Endothelial cell of umbilical vein (primary cell): ENCODE results near the gene HSPB6. TPM values are rescaled to one million over a fixed set of nuclear protein-coding genes. Genes with fewer than 3 reads are reported as not detected.

Experiments
- BruUV-seq: library from RNA; stranded (reverse); fragments of 400-500 nt; replicated peaks from 2 replicates; lab custom pipeline; 2021; lab: Mats Ljungman, UMichigan
- CTCF ChIA-PET: fragments of 300-600, 350-600 bp; sonication (Branson Sonifier 250); formaldehyde crosslinking; loops from one replicate; lab custom pipeline; 2021; ENCODE audit warnings: antibody characterized with exemption, inconsistent platforms; lab: Charles Lee
- POLR2A ChIA-PET: fragments of 300-600, 350-600 bp; sonication (Branson Sonifier 250); formaldehyde crosslinking; loops from one replicate; lab custom pipeline; 2021; ENCODE audit warnings: antibody characterized with exemption, inconsistent platforms; lab: Charles Lee
- DNase-seq: peaks from one replicate; pipeline ENCODE4 v3.0.0-alpha.2; 2011; ENCODE audit warnings: low read depth, low spot score
- FAIRE-seq: peaks from 2 replicates; lab custom pipeline; 2011; peaks lifted over from hg19 to GRCh38; lab: Jason Lieb, UNC
- H2AFZ ChIP-seq: 2 replicates; pipeline ENCODE4 v1.6.0; 2012; ENCODE audit warnings: low read depth, low read length, control low read depth, inconsistent platforms
- H3K27ac ChIP-seq: 2 replicates; pipeline ENCODE4 v1.5.1; 2011; ENCODE audit warnings: low read depth, mild to moderate bottlenecking, control low read depth, low read length, moderate library complexity; ENCODE audit not compliant: insufficient read depth
- H3K27me3 ChIP-seq, 2 experiments: 2 replicates each; pipeline versions ENCODE4 v1.6.0 to v1.6.1; 2011; ENCODE audit warnings: low read length in 2 of 2, mixed read lengths in 1 of 2; ENCODE audit not compliant: control insufficient read depth in 2 of 2, insufficient read depth in 2 of 2
- H3K36me3 ChIP-seq, 2 experiments: 2 replicates in 1 of 2; 3 replicates in 1 of 2; pipeline ENCODE4 v1.5.1; 2011; ENCODE audit warnings: low read length in 2 of 2, mild to moderate bottlenecking in 1 of 2, moderate library complexity in 1 of 2; ENCODE audit not compliant: control insufficient read depth in 2 of 2, insufficient read depth in 2 of 2; ENCODE audit errors: extremely low read depth in 1 of 2
- H3K4me1 ChIP-seq: 3 replicates; pipeline ENCODE4 v1.5.1; 2011; ENCODE audit warnings: mild to moderate bottlenecking, low read length; ENCODE audit not compliant: control insufficient read depth, insufficient read depth; ENCODE audit errors: extremely low read depth
- H3K4me2 ChIP-seq: 2 replicates; pipeline ENCODE4 v1.6.1; 2011; ENCODE audit warnings: low read length, control low read depth, mixed read lengths; ENCODE audit not compliant: insufficient read depth
- H3K4me3 ChIP-seq, 3 experiments: fragments of 200-600 bp in 1 of 3; sonication (generic), shearing (Covaris generic) in 1 of 3; replicated peaks in 1 of 3; 2 replicates each; pipeline ENCODE4 v1.5.1; 2011 to 2016; ENCODE audit warnings: control low read depth in 3 of 3, low read length in 3 of 3, mild to moderate bottlenecking in 2 of 3, inconsistent platforms in 1 of 3, low read depth in 1 of 3, moderate library complexity in 1 of 3; ENCODE audit not compliant: insufficient read depth in 1 of 3
- H3K79me2 ChIP-seq: 2 replicates; pipeline ENCODE4 v1.6.0; 2012; ENCODE audit warnings: low read length, inconsistent platforms; ENCODE audit not compliant: control insufficient read depth, insufficient read depth
- H3K9ac ChIP-seq: replicated peaks from 2 replicates; pipeline ENCODE3; 2011; ENCODE audit warnings: low read length, control low read depth; ENCODE audit not compliant: insufficient read depth; ENCODE audit errors: extremely low read depth
- H3K9me1 ChIP-seq: replicated peaks from 3 replicates; pipeline ENCODE4 v1.6.0; 2011; ENCODE audit warnings: mild to moderate bottlenecking, low read length; ENCODE audit not compliant: control insufficient read depth, insufficient read depth; ENCODE audit errors: extremely low read depth
- H3K9me3 ChIP-seq: replicated peaks from 2 replicates; pipeline ENCODE4 v1.5.1; 2012; ENCODE audit warnings: low read length, inconsistent platforms; ENCODE audit not compliant: control insufficient read depth, insufficient read depth
- H4K20me1 ChIP-seq: replicated peaks from 2 replicates; pipeline ENCODE3; 2011; ENCODE audit warnings: mild to moderate bottlenecking, low read length; ENCODE audit not compliant: control insufficient read depth, insufficient read depth; ENCODE audit errors: extremely low read depth
- EZH2 ChIP-seq: IDR thresholded peaks from 2 replicates; pipeline ENCODE4 v1.6.1; 2012; ENCODE audit warnings: borderline replicate concordance, low read depth, mild to moderate bottlenecking, moderate library complexity, low read length, inconsistent platforms; ENCODE audit not compliant: severe bottlenecking
- FOS ChIP-seq: IDR thresholded peaks from 2 replicates; pipeline ENCODE4 v1.6.1; 2011; ENCODE audit warnings: mild to moderate bottlenecking, low read length, moderate library complexity, borderline replicate concordance; ENCODE audit not compliant: insufficient read depth
- GATA2 ChIP-seq: IDR thresholded peaks from 2 replicates; pipeline ENCODE4 v1.7.0; 2011; ENCODE audit warnings: low read depth, mild to moderate bottlenecking, moderate library complexity, mixed read lengths, low read length; ENCODE audit not compliant: insufficient read length, insufficient read depth
- JUN ChIP-seq: IDR thresholded peaks from 2 replicates; pipeline ENCODE4 v1.6.1; 2011; ENCODE audit warnings: borderline replicate concordance, low read depth; ENCODE audit not compliant: insufficient read length, insufficient read depth
- MYC ChIP-seq: IDR thresholded peaks from one replicate; pipeline ENCODE4 v1.6.1; 2011; ENCODE audit warnings: mild to moderate bottlenecking, low read depth, low read length
- POLR2A ChIP-seq: IDR thresholded peaks from 2 replicates; pipeline ENCODE4 v1.6.1; 2012; ENCODE audit warnings: low read depth, mild to moderate bottlenecking, control low read depth, low read length
- POLR2AphosphoS5 ChIP-seq: IDR thresholded peaks from 2 replicates; pipeline ENCODE4 v1.6.1; 2012; ENCODE audit warnings: low read depth, mild to moderate bottlenecking, control low read depth, low read length, moderate library complexity; ENCODE audit not compliant: insufficient read depth
- dilution Hi-C: fragments of 300-500 bp; cut with MboI; formaldehyde crosslinking; loops from one replicate; pipeline ENCODE4 v1.15.0; 2019; ENCODE audit warnings: low sequenced_read_pairs; ENCODE audit not compliant: extremely low pct_ligation_motif_present
- intact Hi-C: fragments of 100-400 bp; cut with micrococcal nuclease; formaldehyde crosslinking; loops from one replicate; pipeline ENCODE4 v1.10.0; 2022
- polyA plus RNA-seq, 4 experiments: library from polyadenylated mRNA; depleted of rRNA in 3 of 4; stranded (reverse) in 3 of 4; unstranded in 1 of 4; fragments of >200 nt; gene quantifications; 2 replicates each; pipeline versions ENCODE4 v1.2.1 to v1.2.3, GENCODE V29; 2011 to 2012; ENCODE audit warnings: missing spikeins in 1 of 4
- total RNA-seq: library from RNA; stranded (reverse); gene quantifications from 2 replicates; pipeline ENCODE4 v1.2.3, GENCODE V29; 2021
- TF ChIP-seq, protein P1 (sequence below): IDR thresholded peaks from 2 replicates; pipeline ENCODE4 v1.6.1; 2011; ENCODE audit not compliant: insufficient read depth, insufficient read length
- TF ChIP-seq, protein P2 (sequence below), 2 donors: IDR thresholded peaks; 1 replicate in 1 of 2; 2 replicates in 1 of 2; pipeline ENCODE4 v1.5.1; 2011; ENCODE audit warnings: low read length in 2 of 2, mild to moderate bottlenecking in 2 of 2, moderate library complexity in 2 of 2, control low read depth in 1 of 2, inconsistent platforms in 1 of 2, low read depth in 1 of 2; ENCODE audit not compliant: insufficient read depth in 1 of 2; ENCODE audit errors: extremely low read depth in 1 of 2

Gene HSPB6
- total and polyA plus RNA-seq, 2 donors (not counting 3 experiments of a cell fraction or from before 2014, with no cell fraction given): 3.4 to 6.2 TPM

DNA sequence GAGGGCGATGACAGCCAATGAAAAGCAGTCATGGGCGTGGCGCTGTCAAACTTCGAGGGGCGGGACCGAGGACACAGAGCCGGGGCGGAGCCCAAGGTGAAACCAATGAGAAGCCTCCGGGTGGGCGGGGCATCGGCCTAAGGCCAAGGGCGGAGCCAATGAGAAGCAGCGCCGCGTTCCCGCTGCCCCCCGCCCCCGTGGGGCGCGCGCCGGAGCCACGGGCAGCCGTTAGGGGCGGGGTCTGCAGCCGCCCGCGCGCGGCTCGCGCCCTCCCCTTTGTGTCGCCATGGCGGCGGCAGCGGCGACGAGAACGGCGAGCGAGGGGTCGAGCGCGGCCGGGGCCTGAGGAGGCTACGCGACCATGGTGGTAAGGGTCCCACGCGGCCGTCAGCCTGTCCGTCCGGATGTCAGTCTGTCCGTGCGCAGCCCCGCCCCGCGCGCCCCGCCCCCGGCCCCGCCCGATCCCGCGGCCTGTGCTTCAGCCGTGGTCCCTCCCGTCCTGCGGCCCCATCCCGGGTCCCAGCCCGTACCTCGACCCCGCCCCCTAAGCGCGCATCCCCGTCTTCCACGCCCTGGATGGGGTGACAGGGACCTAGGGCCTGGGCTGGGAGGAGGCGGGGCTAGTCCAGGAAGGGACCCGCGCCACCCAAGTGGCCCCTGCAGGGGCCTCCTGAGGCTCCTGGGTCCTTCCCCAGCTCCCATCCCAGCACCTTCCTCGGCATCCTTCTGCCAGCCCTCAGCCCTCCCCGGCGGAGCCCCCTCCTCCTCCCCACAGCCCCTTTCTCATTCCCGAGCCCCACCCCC, 18.7 kb upstream of the HSPB6 start, which contains the start of gene ARHGAP33:
TSS of gene ARHGAP33 (plus strand) at position 267 of the 804 bp plus-strand sequence. CDS start at position 362, 95 bp downstream.
- no peaks in the 10 kb centered on the region for H3K9me3 ChIP-seq
- peak within 1 kb of the TSS; percentile 12 for H3K9ac ChIP-seq
- BruUV-seq: no TSS peak
- intact Hi-C loops (loop anchor here (1.0 kb wide), 2 partner anchors 17 to 156 kb away; partner anchors contain the start of gene PROSER3), dilution Hi-C loops (no loop called here)
- H3K27ac ChIP-seq: no peak within 1 kb of the TSS
- H3K9me1 ChIP-seq: no peaks in the 10 kb centered on the region
- DNase-seq (peak; percentile 97), FAIRE-seq (peak; percentile 98)
- H3K27me3 ChIP-seq: no peaks in the 10 kb centered on the region
- H3K4me3 ChIP-seq: peak within 1 kb of the TSS; percentile 46 to 63 (median 57)
- peak within 1 kb of the TSS; percentile 80 for H2AFZ ChIP-seq
- no peaks in the 10 kb centered on the region for H3K79me2 ChIP-seq
- TF ChIP-seq FOS (no peak), JUN (no peak), POLR2A (no peak), GATA2 (no peak), POLR2AphosphoS5 (peak; percentile 64), EZH2 (no peak)
- peaks cover 0 to 2% of the 10 kb centered on the region in 2 experiments for H3K36me3 ChIP-seq
- peak within 1 kb of the TSS; percentile 72 for H3K4me2 ChIP-seq
- POLR2A ChIA-PET: no interaction called here
- H3K4me1 ChIP-seq: peaks cover 4% of the 10 kb centered on the region
- no peaks in the 10 kb centered on the region for H4K20me1 ChIP-seq
- CTCF ChIA-PET: interaction anchor here (0.6 kb wide), 1 partner anchor 18 kb away, joined by 3 read pairs; no protein-coding TSS in a partner anchor

DNA sequence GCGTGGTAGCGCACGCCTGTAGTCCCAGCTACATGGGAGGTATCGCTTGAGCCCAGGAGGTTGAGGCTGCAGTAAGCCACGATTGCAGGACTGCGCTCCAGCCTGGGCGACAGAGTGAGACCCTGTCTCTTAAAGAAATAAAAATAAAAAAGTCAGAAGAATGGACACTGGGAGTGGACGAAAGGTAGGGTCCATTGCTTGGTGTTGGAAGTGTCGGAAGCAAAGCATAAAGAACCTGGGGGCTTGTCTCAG, 18.1 kb upstream of the HSPB6 start:
- Histone ChIP-seq H3K4me3 (peak overlapping the region in 1 of 3 experiments; percentile 63), H3K36me3 (peaks cover 0 to 2% of the 10 kb centered on the region in 2 experiments), H3K4me2 (peak overlapping the region; percentile 72), H3K27me3 (no peaks in the 10 kb centered on the region), H4K20me1 (no peaks in the 10 kb centered on the region), H3K9me3 (no peaks in the 10 kb centered on the region), H3K4me1 (peaks cover 4% of the 10 kb centered on the region), H2AFZ (peak overlapping the region; percentile 48), H3K27ac (no peak overlapping the region), H3K9me1 (no peaks in the 10 kb centered on the region), H3K79me2 (no peaks in the 10 kb centered on the region), H3K9ac (no peak overlapping the region)
- dilution Hi-C loops: no loop called here
- FAIRE-seq (no peak), DNase-seq (no peak)
- no TSS peak for BruUV-seq
- CTCF ChIA-PET: no interaction called here
- intact Hi-C loops: loop anchor here (1.0 kb wide), 2 partner anchors 17 to 156 kb away; partner anchors contain the start of gene PROSER3
- POLR2A ChIA-PET: no interaction called here
- TF ChIP-seq POLR2A: no peak
- TF ChIP-seq POLR2AphosphoS5: no peak
- TF ChIP-seq GATA2: no peak
- TF ChIP-seq, protein P1, sequence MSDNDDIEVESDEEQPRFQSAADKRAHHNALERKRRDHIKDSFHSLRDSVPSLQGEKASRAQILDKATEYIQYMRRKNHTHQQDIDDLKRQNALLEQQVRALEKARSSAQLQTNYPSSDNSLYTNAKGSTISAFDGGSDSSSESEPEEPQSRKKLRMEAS: no peak
- TF ChIP-seq JUN: no peak
- no peak for TF ChIP-seq EZH2
- TF ChIP-seq, protein P2, sequence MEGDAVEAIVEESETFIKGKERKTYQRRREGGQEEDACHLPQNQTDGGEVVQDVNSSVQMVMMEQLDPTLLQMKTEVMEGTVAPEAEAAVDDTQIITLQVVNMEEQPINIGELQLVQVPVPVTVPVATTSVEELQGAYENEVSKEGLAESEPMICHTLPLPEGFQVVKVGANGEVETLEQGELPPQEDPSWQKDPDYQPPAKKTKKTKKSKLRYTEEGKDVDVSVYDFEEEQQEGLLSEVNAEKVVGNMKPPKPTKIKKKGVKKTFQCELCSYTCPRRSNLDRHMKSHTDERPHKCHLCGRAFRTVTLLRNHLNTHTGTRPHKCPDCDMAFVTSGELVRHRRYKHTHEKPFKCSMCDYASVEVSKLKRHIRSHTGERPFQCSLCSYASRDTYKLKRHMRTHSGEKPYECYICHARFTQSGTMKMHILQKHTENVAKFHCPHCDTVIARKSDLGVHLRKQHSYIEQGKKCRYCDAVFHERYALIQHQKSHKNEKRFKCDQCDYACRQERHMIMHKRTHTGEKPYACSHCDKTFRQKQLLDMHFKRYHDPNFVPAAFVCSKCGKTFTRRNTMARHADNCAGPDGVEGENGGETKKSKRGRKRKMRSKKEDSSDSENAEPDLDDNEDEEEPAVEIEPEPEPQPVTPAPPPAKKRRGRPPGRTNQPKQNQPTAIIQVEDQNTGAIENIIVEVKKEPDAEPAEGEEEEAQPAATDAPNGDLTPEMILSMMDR (IDR thresholded peaks at IDR 0.05; ENCODE audit: extremely low read depth in 1 of 2, insufficient read depth in 1 of 2, low read depth in 1 of 2, low read length in 2 of 2): no peak
- no peak for TF ChIP-seq FOS
- TF ChIP-seq MYC: no peak
